HG02678 (cell line): Measurements from ENCODE around the gene GFOD1.
"Not testable (repeated sequence)": the region's sequence is repeated elsewhere in the genome, so short reads cannot be mapped to it uniquely, and the experiment has no call there.

ENCODE experiments used
- ATAC-seq: cut with Tn5 transposase; IDR thresholded peaks from one replicate; pipeline ENCODE4 v1.9.1; 2021; ENCODE audit warnings: mild to moderate bottlenecking, moderate library complexity; ENCODE audit not compliant: unreplicated experiment

Gene GFOD1

DNA sequence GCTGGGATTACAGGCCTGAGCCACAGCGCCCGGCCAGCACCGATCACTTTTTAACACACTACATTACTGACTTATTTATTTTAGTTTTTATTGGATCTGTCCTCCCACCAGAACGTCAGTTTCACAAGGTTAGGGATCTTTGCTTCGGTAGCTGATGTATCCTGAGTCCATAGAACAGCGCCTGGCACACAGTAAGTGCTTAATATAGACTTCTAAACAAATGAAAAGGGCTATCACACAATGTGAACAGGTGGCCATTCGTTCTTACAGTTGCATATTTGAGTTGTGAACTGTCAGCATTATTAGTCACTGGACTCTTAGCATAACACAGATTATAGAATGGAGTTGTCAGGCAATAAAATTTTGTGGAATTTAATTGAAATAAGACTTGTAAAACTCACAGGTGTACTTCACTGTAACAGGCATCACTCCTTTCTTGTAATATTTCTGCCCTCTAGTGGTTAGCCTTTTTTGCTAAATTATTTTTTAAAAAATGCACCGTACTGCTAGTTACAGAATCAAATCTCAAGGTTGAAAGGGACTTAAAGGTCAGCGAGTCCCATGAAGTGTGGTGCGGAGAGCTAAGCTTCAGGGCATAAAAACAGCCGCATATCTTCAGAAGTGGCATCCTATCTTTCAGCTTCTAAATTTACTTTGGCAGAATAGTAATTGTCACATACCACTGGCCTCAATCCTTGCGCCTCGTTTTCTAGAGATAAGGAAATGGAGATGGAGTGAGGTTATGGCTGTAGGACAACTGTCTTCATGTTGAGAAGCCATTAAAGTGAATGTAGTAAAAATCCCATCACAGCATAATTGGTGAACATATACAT is 155.7 kb downstream of the GFOD1 start:
- ATAC-seq, result no peak

DNA sequence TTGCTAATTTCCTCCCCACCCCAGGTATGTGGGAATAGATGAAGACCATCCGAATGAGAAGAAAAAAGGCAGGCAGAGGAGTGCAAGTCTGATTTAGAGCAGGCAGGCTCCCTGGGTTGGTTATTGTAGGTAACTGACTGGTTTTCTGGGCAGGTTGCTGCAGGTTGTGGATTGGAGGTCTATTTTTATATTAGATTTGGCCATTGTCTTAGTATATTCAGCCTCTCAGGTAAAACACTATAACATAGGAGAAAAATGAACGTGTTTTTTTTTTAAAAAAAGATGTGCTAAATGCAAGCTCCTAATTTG is 158.6 kb downstream of the GFOD1 start:
- ATAC-seq, result no peak

DNA sequence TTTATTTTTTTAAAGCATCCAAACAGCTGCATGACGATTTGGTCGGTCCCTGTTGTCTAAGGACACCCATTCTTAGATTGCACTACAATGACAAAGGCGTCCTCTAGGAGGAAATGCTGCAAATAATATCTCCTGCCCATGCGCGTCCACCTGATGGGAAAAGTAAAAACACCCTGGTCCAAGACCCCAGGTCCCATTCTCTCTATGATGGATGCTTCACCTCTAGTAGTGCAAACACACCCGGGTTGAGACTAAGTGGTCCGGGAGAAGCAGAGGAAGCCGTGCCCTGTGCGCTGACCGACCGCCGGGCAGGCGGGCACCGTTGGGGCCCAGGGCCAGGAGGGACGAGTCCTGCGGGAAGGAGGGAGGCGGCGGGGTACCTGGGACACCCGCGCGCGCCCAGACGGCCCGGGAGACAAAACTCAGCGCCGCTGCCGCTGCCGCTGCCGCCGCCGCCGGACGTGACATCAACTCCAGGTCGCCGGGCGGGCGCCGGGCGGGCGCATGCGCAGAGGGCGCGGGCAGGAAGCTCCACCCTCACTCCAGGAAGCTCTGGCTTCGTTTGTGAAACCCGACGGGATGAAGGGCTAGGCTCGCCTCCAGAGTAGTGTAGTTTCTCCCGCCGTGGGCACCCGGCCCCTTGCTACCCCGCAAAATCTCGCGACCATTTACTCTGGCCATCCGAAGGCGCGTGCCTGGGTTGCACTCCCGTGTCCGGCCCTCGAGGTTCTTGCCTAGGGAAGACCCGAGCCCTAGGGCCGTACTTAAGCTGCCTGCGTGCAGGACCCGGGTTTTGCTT is 159.1 kb downstream of the GFOD1 start, which contains the start of gene TBC1D7:
Gene TBC1D7 (minus strand): TSS at position 462 of the 799 bp plus-strand sequence. CDS start 1,639 bp downstream, outside the sequence.
- peak; percentile 93 for ATAC-seq

DNA sequence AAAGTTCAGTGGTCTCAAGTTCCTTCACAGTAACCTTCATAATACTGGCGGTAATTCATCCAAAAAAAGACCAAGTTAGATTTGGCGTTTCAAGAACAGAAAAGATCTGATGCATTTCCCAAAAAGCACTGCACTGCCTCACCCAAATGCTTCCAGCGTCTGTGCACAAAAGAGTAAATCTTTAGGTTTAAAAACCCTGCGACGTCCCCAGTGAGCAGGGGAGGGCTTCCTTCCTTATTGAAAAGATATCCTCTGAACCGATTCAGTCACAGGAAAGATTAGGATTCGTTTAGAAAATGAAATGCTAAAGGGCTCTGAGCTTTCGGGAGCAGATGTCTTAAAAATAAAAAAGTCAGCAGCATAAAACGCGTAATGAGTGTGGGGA is 159.7 kb downstream of the GFOD1 start:
- no peak for ATAC-seq

DNA sequence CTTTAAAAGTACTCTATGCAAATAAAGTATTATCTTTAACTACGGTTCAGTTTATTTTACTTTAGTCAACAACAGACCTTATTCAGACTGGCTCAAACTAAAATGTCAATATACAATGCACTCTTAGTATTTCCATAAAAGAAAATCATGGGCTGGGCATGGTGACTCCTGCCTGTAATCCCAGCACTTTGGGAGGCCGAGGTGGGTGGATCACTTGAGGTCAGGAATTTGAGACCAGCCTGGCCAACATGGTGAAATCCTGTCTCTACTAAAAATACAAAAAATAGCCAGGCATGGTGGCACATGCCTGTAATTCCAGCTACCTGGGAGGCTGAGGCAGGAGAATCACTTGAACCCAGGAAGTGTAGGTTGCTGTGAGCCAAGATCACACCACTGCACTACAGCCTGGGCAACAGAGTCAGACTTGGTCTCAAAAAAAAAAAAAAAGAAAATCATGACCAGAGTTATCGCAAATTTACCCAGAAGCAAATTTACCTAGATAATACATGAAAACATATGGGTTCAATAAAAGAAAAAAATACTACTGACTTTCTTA is 161.3 kb downstream of the GFOD1 start:
- not testable (repeated sequence) for ATAC-seq

DNA sequence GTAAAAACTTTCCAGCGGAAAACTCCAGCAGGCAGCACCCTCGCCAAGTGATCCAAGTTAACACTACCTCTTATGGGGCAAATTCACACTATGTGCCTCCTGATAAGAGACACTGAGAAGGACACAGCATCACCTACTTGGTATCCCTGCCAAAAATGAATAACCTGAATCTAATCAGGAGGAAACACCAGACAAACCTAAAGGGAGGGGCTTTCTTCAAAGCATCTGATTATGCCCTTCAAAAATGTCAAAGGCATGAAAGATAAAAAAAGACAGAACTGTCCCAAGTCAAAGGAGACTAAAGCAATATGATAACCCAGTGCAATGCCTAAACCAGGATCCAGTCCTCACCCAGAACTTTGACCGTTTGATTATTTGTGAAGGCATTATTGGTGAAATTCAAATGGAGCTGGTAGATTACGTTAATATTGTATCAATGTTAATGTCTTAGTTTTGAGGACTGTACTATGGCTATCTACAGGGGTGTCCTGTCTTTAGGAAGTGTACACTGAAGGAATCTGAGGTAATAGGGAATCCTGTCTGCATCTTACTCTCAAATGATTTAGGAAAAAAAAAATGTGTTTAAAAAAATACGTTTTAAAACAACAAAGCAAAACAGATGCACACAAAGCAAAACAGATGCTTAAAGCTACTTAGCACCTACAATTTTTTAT is 167.4 kb downstream of the GFOD1 start:
- ATAC-seq, result no peak

DNA sequence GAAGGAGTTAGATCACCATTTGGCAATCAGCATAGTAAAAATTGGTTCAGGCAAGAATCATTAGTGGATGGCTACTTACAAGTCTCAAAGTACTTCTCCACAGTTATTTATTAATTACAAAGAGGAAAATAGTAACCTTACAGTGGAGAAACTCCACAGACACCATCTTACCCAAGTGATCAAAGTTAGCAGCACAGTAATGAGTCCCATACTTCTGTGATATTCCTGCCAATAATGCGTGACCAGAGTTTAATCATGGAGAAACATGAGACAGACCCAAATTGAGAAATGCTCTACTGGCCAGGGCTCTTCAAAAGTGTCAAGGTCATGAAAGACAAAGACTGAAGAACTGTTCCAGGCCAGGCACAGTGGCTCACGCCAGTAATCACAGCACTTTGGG is 168.6 kb downstream of the GFOD1 start:
- ATAC-seq, result no peak

DNA sequence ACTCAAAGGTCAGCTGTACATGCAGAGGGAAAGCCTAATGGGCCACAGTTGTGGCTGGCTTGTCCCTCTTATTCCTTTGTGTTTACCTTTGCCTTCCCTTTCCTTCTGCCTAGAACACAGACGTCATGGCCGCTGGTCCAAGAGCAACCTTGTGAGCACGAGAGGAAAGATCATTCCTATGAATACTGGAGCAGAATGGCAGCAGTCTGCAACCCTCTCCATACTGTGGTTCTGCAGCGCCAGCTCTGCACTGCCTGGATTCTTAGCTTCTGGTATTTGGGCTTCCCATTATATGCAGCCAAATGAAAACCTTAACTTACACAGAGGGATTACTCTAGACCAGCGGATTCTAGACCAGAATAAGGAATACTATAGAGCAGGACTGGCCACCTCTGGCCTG is 171.5 kb downstream of the GFOD1 start:
- ATAC-seq, result no peak

DNA sequence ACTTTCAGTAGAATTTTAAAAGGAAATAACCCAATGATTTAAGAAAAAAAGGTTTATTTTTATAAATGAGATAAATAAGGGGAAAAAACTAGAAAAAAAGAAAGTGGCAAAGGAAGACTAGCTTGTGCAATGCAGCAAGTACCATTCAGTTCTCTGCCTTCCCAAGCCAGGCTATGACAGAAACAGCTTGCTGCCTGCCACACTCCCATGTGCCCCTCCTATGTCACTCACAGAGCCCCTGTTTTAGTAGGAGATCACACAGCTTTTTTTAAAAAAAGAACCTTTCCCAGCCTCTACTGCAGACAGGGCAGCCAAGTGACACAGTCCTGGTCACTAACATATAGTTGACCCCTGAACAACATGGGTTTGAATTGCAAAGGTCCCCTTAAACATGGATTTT is 172.6 kb downstream of the GFOD1 start:
- ATAC-seq, result no peak

DNA sequence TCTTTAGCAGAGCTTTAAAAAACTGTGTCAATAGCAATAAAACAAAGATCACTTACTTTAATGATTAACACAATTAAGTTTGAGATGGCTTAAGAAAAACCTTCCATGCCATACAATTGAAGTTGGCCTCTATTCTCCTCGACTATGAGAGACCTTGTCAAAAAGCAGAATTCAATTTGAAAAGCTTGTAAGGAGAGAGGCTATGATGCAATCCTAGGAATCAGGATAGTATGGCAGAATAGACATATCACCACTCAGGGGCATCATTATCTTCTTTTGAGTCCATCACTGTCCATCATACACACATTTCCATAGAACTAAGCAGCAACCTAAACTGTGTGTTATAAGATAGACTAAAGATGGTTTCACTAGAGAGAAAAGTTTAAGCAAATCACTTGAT is 176.2 kb downstream of the GFOD1 start:
- no peak for ATAC-seq

DNA sequence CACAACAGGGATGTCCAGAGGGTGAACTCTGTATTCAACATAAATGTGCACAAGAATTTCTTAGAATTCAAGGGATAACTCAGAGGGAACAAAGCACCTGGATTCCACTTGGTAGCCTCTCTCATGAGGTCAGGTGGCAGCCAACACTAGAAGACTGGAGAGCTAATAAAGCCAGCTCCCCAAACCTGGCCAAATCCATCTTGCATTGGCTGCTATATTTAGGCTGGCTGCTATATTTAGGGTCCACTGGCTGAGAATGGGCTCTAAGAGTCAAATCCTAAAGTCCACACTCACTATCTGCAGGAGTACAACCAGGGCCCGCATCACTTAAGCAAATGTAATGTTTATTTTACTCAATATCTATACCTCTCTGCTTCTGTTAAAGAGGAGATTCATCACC is 179.1 kb downstream of the GFOD1 start:
- ATAC-seq, result no peak
